BE2C (cell line): ENCODE results near the gene FYTTD1. TPM values are rescaled to one million over a fixed set of nuclear protein-coding genes. Genes with fewer than 3 reads are reported as not detected.
"Not testable (repeated sequence)": the region's sequence is repeated elsewhere in the genome, so short reads cannot be mapped to it uniquely, and the experiment has no call there.

Source experiments
- DNase-seq: peaks from one replicate; pipeline ENCODE4 v3.0.0-alpha.2; 2020
- H3K27me3 ChIP-seq: fragments of 250-450 bp; sonication (Bioruptor Pico); 2 replicates; pipeline ENCODE4 v1.5.1; 2020; ENCODE audit warnings: mild to moderate bottlenecking
- H3K36me3 ChIP-seq: fragments of 250-450 bp; sonication (Bioruptor Pico); 2 replicates; pipeline ENCODE4 v1.5.1; 2020; ENCODE audit warnings: mild to moderate bottlenecking
- H3K4me1 ChIP-seq: fragments of 250-450 bp; sonication (Bioruptor Pico); 2 replicates; pipeline ENCODE4 v1.5.1; 2020
- H3K4me3 ChIP-seq: 2 replicates; pipeline ENCODE4 v1.5.1; 2011; ENCODE audit warnings: low read depth, low read length
- H3K9me3 ChIP-seq: fragments of 250-450 bp; sonication (Bioruptor Pico); 2 replicates; pipeline ENCODE4 v1.5.1; 2020
- polyA plus RNA-seq: library from polyadenylated mRNA; unstranded; fragments of >200 nt; gene quantifications from one replicate; pipeline ENCODE4 v1.2.1, GENCODE V29; 2012; ENCODE audit warnings: low read depth, missing spikeins; ENCODE audit not compliant: insufficient read length, insufficient read depth
- TF ChIP-seq, protein P1 (sequence below): IDR thresholded peaks from 2 replicates; pipeline ENCODE4 v1.5.1; 2012; ENCODE audit warnings: mild to moderate bottlenecking, low read depth, low read length

Gene FYTTD1, protein sequence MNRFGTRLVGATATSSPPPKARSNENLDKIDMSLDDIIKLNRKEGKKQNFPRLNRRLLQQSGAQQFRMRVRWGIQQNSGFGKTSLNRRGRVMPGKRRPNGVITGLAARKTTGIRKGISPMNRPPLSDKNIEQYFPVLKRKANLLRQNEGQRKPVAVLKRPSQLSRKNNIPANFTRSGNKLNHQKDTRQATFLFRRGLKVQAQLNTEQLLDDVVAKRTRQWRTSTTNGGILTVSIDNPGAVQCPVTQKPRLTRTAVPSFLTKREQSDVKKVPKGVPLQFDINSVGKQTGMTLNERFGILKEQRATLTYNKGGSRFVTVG
- polyA plus RNA-seq: 53.4 TPM

DNA sequence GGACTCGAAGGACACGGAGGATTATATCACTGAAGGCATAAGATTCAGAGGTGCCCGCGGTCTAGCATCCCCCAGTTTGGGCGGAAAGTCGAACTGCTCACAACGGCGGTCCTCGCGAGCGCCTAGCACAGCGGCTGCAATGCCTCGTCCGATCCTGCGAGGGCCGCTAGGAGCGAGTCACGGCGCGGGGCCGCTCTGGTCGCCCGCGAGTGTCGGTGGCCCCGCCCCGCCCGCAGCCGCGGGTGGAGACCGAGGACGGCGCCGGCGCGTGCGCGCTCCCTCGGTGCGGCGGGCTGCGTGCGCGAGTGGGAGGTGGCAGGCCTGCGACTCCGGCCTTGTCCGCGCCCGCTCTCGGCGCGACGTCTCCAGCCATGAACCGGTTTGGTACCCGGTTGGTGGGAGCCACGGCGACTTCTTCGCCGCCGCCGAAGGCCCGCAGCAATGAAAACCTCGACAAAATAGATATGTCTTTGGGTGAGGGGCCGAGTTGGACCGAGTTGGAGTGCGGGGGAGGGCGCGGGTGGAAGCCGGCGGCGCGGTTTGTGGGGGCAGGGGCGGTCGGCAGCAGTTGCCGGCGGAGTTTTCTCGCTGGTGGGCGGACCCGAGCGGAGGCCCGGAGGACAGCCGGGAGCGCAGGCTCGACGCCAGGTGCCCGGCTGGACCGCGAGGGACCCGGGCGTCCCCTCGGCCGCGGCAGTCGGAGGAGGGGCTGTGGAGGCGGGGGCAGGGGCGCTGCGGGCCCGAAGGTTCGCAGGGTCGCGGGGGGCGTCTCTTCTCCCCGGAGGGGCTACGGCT is at the start of gene FYTTD1:
Gene FYTTD1 (plus strand): TSS at position 283 of the 795 bp plus-strand sequence. CDS start 89 bp downstream, at position 372.
- TF ChIP-seq, protein P1, sequence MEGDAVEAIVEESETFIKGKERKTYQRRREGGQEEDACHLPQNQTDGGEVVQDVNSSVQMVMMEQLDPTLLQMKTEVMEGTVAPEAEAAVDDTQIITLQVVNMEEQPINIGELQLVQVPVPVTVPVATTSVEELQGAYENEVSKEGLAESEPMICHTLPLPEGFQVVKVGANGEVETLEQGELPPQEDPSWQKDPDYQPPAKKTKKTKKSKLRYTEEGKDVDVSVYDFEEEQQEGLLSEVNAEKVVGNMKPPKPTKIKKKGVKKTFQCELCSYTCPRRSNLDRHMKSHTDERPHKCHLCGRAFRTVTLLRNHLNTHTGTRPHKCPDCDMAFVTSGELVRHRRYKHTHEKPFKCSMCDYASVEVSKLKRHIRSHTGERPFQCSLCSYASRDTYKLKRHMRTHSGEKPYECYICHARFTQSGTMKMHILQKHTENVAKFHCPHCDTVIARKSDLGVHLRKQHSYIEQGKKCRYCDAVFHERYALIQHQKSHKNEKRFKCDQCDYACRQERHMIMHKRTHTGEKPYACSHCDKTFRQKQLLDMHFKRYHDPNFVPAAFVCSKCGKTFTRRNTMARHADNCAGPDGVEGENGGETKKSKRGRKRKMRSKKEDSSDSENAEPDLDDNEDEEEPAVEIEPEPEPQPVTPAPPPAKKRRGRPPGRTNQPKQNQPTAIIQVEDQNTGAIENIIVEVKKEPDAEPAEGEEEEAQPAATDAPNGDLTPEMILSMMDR: peak; percentile 29
- H3K4me3 ChIP-seq: peak within 1 kb of the TSS; percentile 97

DNA sequence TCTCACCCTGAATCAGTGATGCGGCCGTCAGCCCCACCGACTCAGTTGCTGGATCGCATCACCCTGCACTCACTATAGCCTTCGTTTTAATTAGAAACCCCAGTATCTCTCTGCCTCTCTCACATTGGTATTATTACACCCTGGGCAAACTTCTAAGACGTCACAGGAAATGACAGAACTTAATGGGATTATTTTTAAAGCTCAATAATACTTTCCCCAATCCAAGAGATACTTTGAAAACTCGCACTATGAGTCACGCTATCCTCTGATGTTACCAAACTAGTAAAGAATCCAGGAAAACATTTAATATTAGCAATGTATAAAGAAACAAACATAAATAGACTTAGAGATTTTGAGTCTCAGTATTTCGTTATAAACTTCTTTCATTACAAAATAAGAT is 49.6 kb upstream of the FYTTD1 start:
- Histone ChIP-seq H3K9me3 (no peaks in the 10 kb centered on the region), H3K27me3 (no peaks in the 10 kb centered on the region), H3K36me3 (peaks cover 15% of the 10 kb centered on the region), H3K4me1 (no peaks in the 10 kb centered on the region), H3K4me3 (no peak overlapping the region)
- TF ChIP-seq, protein P1: no peak
- no peak for DNase-seq

More for the DNA sequence above, at the start of gene FYTTD1:
- DNase-seq: peak; percentile 94
- H3K4me1 ChIP-seq: no peaks in the 10 kb centered on the region
- no peaks in the 10 kb centered on the region for H3K27me3 ChIP-seq
- H3K9me3 ChIP-seq: no peaks in the 10 kb centered on the region
- peaks cover 3% of the 10 kb centered on the region; the same call in 1 of the 2 replicates for H3K36me3 ChIP-seq

DNA sequence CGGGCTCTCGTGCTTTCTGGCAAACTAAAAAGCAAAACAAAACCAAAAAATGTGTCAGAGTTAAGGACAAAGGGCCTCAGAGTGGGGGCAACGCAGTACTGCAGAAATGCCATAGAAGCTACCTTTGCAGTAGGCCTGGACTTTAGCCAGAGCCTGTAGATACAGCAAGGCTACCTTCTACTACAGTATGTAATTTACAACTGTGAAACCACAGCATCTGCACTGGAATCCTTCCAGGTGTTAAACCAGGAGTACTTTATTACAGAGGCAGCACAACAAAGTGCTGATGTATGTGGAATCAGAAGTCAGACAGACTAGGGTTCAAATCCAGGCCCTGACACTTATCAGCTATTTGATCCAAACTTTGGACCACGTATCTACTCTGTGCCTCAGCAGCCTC is 47.8 kb upstream of the FYTTD1 start:
- peaks cover 15% of the 10 kb centered on the region for H3K36me3 ChIP-seq
- TF ChIP-seq, protein P1: no peak

DNA sequence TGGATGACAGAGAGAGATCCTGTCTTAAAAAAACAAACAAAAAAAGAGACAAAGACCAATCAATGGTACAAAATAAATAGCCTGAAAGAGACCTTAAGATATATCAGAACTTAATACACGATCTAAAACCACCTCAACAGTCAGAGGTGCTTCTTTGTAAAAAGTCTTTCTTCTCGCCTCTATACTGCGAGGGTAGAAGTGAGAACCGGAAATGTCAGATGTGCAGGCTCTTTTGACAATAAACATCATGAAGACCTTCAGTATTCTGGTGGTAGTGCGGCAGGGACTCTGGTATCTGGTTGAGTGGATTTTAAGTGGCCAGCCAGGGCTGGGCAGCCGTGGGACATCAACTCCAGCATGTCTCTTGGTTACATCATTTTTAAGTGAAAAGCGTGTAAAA is 43.0 kb upstream of the FYTTD1 start:
- H3K9me3 ChIP-seq: no peaks in the 10 kb centered on the region
- no peak overlapping the region for H3K4me3 ChIP-seq
- no peaks in the 10 kb centered on the region for H3K4me1 ChIP-seq
- H3K27me3 ChIP-seq: no peaks in the 10 kb centered on the region
- no peak for DNase-seq
- TF ChIP-seq, protein P1: no peak
- H3K36me3 ChIP-seq: peaks cover 5% of the 10 kb centered on the region

More for the DNA sequence above, 47.8 kb upstream of the FYTTD1 start:
- Histone ChIP-seq H3K4me3 (no peak overlapping the region), H3K27me3 (no peaks in the 10 kb centered on the region), H3K9me3 (no peaks in the 10 kb centered on the region), H3K4me1 (no peaks in the 10 kb centered on the region)
- DNase-seq: no peak

DNA sequence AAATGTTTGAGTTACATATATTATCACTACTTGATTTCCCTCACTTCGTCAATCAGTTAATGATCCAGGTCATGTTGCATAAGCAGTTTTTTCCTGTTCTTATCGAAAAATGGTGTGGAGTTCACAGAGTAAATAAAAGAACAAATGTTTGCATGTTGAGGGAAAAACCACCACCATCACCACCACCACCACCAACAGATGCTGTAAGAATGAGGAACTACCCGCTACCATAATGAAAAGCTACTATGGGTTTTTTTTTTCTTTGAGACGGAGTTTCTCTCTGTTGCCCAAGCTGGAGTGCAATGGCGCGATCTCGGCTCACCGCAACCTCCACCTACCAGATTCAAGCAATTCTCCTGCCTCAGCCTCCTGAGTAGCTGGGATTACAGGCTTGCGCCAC is 40.5 kb upstream of the FYTTD1 start:
- H3K9me3 ChIP-seq: no peaks in the 10 kb centered on the region
- TF ChIP-seq, protein P1: no peak
- H3K36me3 ChIP-seq: no peaks in the 10 kb centered on the region
- no peak overlapping the region for H3K4me3 ChIP-seq
- H3K4me1 ChIP-seq: no peaks in the 10 kb centered on the region
- H3K27me3 ChIP-seq: no peaks in the 10 kb centered on the region
- DNase-seq: no peak

DNA sequence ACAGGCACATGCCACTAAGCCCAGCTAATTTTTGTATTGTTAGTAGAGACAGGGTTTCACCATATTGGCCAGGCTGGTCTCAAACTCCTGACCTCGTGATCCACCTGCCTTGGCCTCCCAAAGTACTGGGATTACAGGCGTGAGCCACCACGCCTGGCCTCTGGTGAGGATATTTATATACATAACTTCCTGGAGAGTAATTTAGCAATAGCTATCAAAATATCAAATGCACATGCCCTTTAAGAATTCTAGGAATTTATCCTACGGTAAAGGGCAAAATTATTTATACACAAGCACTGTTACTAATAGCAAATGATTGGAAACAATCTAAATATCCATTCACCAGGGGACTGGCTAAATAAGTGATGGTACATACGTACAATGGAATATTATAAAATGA is 38.7 kb upstream of the FYTTD1 start:
- H3K27me3 ChIP-seq, H3K4me3 ChIP-seq, H3K9me3 ChIP-seq, H3K4me1 ChIP-seq, DNase-seq, H3K36me3 ChIP-seq: not testable (repeated sequence)
